ENCODE data around the gene MYO1F.

DNA sequence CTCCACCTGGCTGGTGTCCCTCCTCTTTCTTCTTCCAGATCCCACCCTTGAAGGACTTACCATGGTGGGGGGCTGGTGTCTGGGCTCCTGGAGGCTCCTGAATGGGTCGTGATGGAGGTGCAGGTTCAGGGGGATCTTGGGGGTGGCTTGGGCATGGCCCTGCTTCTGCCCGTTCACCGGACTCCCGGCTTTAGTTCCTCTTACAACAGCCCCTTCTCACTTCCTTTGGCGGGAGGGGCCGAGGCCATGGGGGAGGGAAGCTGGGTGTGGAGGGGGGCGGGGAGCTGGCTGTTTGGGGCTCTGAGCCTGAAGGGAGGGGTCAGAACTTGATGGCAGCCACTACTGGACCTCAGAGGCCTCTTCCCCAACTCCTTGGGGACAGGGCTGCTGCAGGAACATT lies at the start of gene MYO1F:
- TF ChIP-seq, protein P1, sequence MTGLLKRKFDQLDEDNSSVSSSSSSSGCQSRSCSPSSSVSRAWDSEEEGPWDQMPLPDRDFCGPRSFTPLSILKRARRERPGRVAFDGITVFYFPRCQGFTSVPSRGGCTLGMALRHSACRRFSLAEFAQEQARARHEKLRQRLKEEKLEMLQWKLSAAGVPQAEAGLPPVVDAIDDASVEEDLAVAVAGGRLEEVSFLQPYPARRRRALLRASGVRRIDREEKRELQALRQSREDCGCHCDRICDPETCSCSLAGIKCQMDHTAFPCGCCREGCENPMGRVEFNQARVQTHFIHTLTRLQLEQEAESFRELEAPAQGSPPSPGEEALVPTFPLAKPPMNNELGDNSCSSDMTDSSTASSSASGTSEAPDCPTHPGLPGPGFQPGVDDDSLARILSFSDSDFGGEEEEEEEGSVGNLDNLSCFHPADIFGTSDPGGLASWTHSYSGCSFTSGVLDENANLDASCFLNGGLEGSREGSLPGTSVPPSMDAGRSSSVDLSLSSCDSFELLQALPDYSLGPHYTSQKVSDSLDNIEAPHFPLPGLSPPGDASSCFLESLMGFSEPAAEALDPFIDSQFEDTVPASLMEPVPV (CRISPR knock-in tag; IDR thresholded peaks at IDR 0.05) = no peak
- TF ChIP-seq ZNF274 (CRISPR knock-in tag; IDR thresholded peaks at IDR 0.05) (no peak), HNF4A (CRISPR knock-in tag; IDR thresholded peaks at IDR 0.05) (no peak), GABPA (IDR thresholded peaks at IDR 0.05; ENCODE audit: low read depth, low read length) (no peak), GABPA (CRISPR knock-in tag; IDR thresholded peaks at IDR 0.05; ENCODE audit: low read depth) (no peak)
- TF ChIP-seq, protein P2, sequence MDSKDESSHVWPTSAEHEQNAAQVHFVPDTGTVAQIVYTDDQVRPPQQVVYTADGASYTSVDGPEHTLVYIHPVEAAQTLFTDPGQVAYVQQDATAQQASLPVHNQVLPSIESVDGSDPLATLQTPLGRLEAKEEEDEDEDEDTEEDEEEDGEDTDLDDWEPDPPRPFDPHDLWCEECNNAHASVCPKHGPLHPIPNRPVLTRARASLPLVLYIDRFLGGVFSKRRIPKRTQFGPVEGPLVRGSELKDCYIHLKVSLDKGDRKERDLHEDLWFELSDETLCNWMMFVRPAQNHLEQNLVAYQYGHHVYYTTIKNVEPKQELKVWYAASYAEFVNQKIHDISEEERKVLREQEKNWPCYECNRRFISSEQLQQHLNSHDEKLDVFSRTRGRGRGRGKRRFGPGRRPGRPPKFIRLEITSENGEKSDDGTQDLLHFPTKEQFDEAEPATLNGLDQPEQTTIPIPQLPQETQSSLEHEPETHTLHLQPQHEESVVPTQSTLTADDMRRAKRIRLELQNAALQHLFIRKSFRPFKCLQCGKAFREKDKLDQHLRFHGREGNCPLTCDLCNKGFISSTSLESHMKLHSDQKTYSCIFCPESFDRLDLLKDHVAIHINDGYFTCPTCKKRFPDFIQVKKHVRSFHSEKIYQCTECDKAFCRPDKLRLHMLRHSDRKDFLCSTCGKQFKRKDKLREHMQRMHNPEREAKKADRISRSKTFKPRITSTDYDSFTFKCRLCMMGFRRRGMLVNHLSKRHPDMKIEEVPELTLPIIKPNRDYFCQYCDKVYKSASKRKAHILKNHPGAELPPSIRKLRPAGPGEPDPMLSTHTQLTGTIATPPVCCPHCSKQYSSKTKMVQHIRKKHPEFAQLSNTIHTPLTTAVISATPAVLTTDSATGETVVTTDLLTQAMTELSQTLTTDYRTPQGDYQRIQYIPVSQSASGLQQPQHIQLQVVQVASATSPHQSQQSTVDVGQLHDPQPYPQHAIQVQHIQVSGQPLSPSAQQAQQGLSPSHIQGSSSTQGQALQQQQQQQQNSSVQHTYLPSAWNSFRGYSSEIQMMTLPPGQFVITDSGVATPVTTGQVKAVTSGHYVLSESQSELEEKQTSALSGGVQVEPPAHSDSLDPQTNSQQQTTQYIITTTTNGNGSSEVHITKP (CRISPR knock-in tag; IDR thresholded peaks at IDR 0.05; ENCODE audit: low read depth) = no peak

Measured in HepG2 (cell line).